Kidney (tissue), 14 donors: ENCODE results near the gene CFAP210. TPM values are rescaled to one million over a fixed set of nuclear protein-coding genes. Genes with fewer than 3 reads are reported as not detected.

Experiments used
- DNase-seq, 5 donors: peaks; one replicate each; pipeline ENCODE4 v3.0.0-alpha.2; 2013 to 2020
- FAIRE-seq: peaks from 2 replicates; lab custom pipeline; 2012; peaks lifted over from hg19 to GRCh38; lab: Jason Lieb, UNC
- H3K27ac ChIP-seq, 2 donors: one replicate each; pipeline ENCODE4 v1.7.0; 2013; ENCODE audit warnings: low read depth in 2 of 2, low read length in 2 of 2, inconsistent platforms in 1 of 2
- H3K27me3 ChIP-seq: one replicate; pipeline ENCODE4 v1.7.1; 2013; ENCODE audit warnings: low read length, inconsistent platforms; ENCODE audit not compliant: control insufficient read depth, insufficient read depth
- H3K36me3 ChIP-seq, 3 donors: one replicate each; pipeline versions ENCODE4 v1.7.0 to v1.7.1; 2013; ENCODE audit warnings: low read length in 3 of 3, control low read depth in 1 of 3, inconsistent platforms in 1 of 3; ENCODE audit not compliant: insufficient read depth in 3 of 3, control insufficient read depth in 2 of 3
- H3K4me1 ChIP-seq, 3 donors: one replicate each; pipeline versions ENCODE4 v1.7.0 to v1.7.1; 2013; ENCODE audit warnings: low read length in 3 of 3, inconsistent platforms in 1 of 3, low read depth in 1 of 3; ENCODE audit not compliant: control insufficient read depth in 2 of 3, insufficient read depth in 2 of 3
- H3K4me3 ChIP-seq, 3 donors: one replicate each; pipeline versions ENCODE4 v1.7.0 to v1.8.1; 2013; ENCODE audit warnings: low read length in 3 of 3, control low read depth in 1 of 3, inconsistent platforms in 1 of 3
- H3K9ac ChIP-seq, 3 donors: one replicate each; pipeline versions ENCODE4 v1.7.0 to v1.7.1; 2013; ENCODE audit warnings: low read length in 3 of 3, control low read depth in 1 of 3, inconsistent platforms in 1 of 3
- H3K9me3 ChIP-seq, 3 donors: one replicate each; pipeline versions ENCODE4 v1.7.0 to v1.7.1; 2013; ENCODE audit warnings: low read length in 3 of 3, control low read depth in 1 of 3, inconsistent platforms in 1 of 3; ENCODE audit not compliant: control insufficient read depth in 2 of 3, insufficient read depth in 1 of 3
- CTCF ChIP-seq: IDR thresholded peaks from 3 replicates; pipeline ENCODE4 v1.5.1; 2012; ENCODE audit warnings: mild to moderate bottlenecking, moderate library complexity, borderline replicate concordance; ENCODE audit not compliant: insufficient read depth; ENCODE audit errors: extremely low read depth
- intact Hi-C: fragments of 100-400 bp; cut with DNase I; formaldehyde crosslinking; loops from one replicate; pipeline ENCODE4 v1.11.1; 2022
- polyA plus RNA-seq: library from polyadenylated mRNA; stranded (reverse); fragments of 350-450 nt; fragmentation: Illumina TruSeq; extraction: RNeasy Lipid Tissue Mini Kit (QIAGEN cat#74804); gene quantifications from one replicate; pipeline ENCODE4 v1.2.3, GENCODE V29; 2014; ENCODE audit warnings: low read depth, low replicate concordance; ENCODE audit not compliant: insufficient read depth
- total RNA-seq: library from RNA; stranded (reverse); fragmentation: NEBNext Ultra II Directional; extraction: Animal tissue kit (Norgen Biotek cat#: 25700); gene quantifications from one replicate; pipeline ENCODE4 v1.2.1, GENCODE V29; 2021
- donor health status: control.
- donor health status: control.
- donor health status: control.
- donor health status: control.
- donor health status: control.
- donor health status: DM: yes; HTN: yes; CAD: no.
- donor health status: Normal renal cell carcinoma (clear cell type).

CFAP210 gene
- total and polyA plus RNA-seq, 2 donors from 2014 or later, result 0.60 to 0.65 TPM

- H3K27ac ChIP-seq, result no peak overlapping the region
- no peak for FAIRE-seq
- peak in 4 of 5 donors; percentile 58 to 68 (median 61) for DNase-seq
Measured at GRCh38 chr2:169734169-169734847, 40.1 kb upstream of the CFAP210 start.

GRCh38 chr2:169732583-169733358 is 38.6 kb upstream of the CFAP210 start:
- H3K4me3 ChIP-seq, result peak overlapping the region in 2 of 3 donors; percentile 65 to 67
- intact Hi-C loops, result no loop called here

More at GRCh38 chr2:169734169-169734847, 40.1 kb upstream of the CFAP210 start:
- no peak for TF ChIP-seq CTCF
- intact Hi-C loops, result no loop called here
- H3K4me1 ChIP-seq, result peaks cover 0 to 1% (median 0%) of the 10 kb centered on the region in 3 donors
- H3K9me3 ChIP-seq, result no peaks in the 10 kb centered on the region
- peak overlapping the region in 2 of 3 donors; percentile 49 to 65 for H3K9ac ChIP-seq
- no peaks in the 10 kb centered on the region for H3K27me3 ChIP-seq
- peak overlapping the region; percentile 73 to 80 (median 76) for H3K4me3 ChIP-seq
- H3K36me3 ChIP-seq, result no peaks in the 10 kb centered on the region

DNA sequence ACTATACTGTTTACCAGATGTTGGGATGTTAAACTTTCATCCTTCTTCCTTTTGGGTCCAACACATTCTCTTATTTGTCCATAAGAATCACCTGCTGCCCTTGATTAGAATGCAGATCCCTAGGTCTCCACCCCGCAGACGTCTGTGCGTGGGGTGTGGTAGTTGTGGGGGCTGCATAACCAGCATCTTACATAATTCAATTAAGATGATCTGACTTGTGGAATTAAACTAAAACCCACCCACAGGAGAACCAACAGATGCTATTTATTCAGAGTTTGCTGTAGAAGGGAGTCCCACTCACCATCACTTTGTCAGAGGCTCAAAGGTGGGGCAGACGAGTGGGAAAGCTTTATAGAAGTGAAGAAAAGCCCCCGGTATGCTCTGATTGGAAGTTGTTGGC is 37.9 kb upstream of the CFAP210 start:
- Histone ChIP-seq H3K9me3 (no peaks in the 10 kb centered on the region), H3K4me1 (no peaks in the 10 kb centered on the region), H3K4me3 (no peak overlapping the region), H3K27ac (no peak overlapping the region), H3K9ac (no peak overlapping the region), H3K27me3 (no peaks in the 10 kb centered on the region), H3K36me3 (no peaks in the 10 kb centered on the region)
- TF ChIP-seq CTCF, result no peak
- FAIRE-seq (no peak), DNase-seq (no peak)
- intact Hi-C loops, result no loop called here

More at GRCh38 chr2:169732583-169733358, 38.6 kb upstream of the CFAP210 start:
- no peaks in the 10 kb centered on the region for H3K36me3 ChIP-seq
- no peak overlapping the region for H3K27ac ChIP-seq
- no peak for DNase-seq
- no peak for FAIRE-seq
- peak overlapping the region in 1 of 3 donors; percentile 23 for H3K9ac ChIP-seq
- H3K9me3 ChIP-seq, result no peaks in the 10 kb centered on the region
- no peak for TF ChIP-seq CTCF
- H3K4me1 ChIP-seq, result no peaks in the 10 kb centered on the region
- no peaks in the 10 kb centered on the region for H3K27me3 ChIP-seq
